Purkinje cell (primary cell): Measurements from ENCODE around the gene BMPR2. TPM values are rescaled to one million over a fixed set of nuclear protein-coding genes. Genes with fewer than 3 reads are reported as not detected.

Experiments
- polyA plus RNA-seq: library from polyadenylated mRNA; unstranded; fragments of >200 nt; fragmentation: Nextera tagmentation; gene quantifications from 2 replicates; pipeline ENCODE4 v1.2.1, GENCODE V29; 2014

BMPR2 gene
- 30.9 and 38.0 TPM in 2 replicates for polyA plus RNA-seq

DNA sequence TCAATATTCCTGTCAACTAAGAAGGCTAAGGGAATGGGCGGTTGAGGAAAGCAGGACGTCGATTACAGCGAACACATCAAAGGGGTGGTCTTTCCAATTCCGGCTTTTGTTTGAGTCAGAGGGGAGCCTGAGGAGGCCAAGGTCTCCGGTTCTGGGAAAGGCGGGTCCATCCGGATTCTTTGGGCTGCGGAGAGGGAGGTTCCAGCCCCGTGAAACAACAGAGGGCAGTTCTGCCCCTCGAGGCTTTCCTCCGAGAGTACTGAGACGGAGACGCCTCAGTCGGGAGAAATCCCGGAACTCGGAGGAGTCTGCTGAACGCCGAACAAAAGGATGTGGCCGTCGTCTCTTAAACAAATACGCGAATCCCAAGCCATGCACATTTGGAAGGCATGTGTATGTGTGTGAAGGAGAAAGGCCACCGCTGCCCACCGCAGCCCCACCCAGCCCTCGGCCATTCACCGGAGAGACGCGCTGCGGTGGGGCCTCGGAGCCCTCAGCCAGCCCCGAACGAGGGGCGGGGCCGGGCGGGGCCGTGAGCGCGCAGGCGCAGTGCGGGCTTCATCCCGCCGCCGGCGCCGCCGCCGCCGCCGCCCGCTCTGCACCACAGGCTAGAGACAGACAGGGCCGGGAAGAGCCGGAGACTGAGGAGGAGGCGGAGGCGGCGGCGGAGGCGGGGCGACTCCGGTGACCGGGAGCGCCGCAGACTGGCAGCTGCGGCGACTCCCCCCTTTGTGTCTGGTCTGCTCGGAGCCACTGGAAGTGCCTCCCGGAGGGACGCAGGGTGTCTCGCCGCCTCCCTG lies at the start of gene BMPR2:
Gene BMPR2 (plus strand): TSS at position 719 of the 800 bp plus-strand sequence. CDS start 1,148 bp downstream, outside the sequence.

Other genes starting within 250 kb of the BMPR2 start
- 475 and 567 TPM in 2 replicates for gene SUMO1, start 137.7 kb upstream of the BMPR2 start, polyA plus RNA-seq
- gene NOP58, start 110.6 kb upstream of the BMPR2 start, polyA plus RNA-seq: 66.1 and 90.0 TPM in 2 replicates